Measurements from ENCODE around the gene HSP90B1. TPM values are rescaled to one million over a fixed set of nuclear protein-coding genes. Genes with fewer than 3 reads are reported as not detected.

HSP90B1 gene
- total and polyA plus RNA-seq, 2 of the 13 experiments (the other 11 are each of a cell fraction or from before 2014, with no cell fraction given): 800 to 954 TPM

DNA sequence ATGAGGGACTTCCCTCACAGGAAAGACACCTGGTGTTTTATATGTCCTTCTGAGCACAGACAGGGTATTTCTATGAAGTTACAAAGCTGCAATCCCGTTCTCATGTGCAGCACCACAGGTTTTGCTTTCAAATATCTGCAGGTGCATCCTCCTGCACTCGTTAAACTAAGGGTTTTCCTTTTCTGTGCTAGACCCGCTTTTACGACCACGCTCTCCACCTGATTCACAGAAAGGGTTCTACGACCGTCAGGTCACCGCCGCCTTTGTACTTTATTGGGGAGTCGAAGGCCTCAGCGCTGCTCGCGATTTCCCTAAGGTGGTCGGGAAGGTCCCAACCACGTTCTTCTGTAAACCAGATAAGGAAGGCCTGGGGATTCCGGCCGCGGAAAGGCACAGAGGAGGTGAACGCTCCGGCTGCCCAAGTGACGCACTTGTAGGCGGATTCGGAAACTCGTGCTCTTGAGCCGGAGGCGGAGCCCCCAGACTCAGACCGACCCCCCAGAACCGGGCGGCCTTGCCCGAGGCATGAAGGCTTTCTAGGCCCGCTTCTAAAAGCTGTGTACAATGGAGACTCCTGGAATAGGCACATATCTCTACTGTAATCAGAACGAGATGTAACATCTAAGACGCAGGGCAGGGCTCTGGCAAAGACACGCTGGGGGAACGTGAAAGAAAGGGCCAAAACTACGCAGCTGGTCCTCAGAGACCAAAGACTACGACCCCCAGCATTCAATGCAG, 995 bp upstream of the HSP90B1 start (continued):
- TF ChIP-seq ZNF609 (CRISPR knock-in tag; IDR thresholded peaks at IDR 0.05; ENCODE audit: borderline replicate concordance) (0 out of 2 replicates have a peak, but pooled peaks have one; percentile 41), GABPB1 (CRISPR knock-in tag; IDR thresholded peaks at IDR 0.05) (no peak; the same call in 1 of the 2 replicates), SIN3A (IDR thresholded peaks at IDR 0.05; ENCODE audit: borderline replicate concordance, low read depth, low read length) (0 out of 2 replicates have a peak, but pooled peaks have one; percentile 21), CENPT (CRISPR knock-in tag; IDR thresholded peaks at IDR 0.05; ENCODE audit: low read depth) (no peak), PCBP2 (optimal IDR thresholded peaks at IDR 0.05; ENCODE audit: low read depth, low read length, poor library complexity, severe bottlenecking) (no peak), ZNF441 (CRISPR knock-in tag; IDR thresholded peaks at IDR 0.05; ENCODE audit: borderline replicate concordance) (no peak; the same call in 1 of the 2 replicates), ZNF782 (CRISPR knock-in tag; IDR thresholded peaks at IDR 0.05; ENCODE audit: borderline replicate concordance) (peak; percentile 64; the same call in 1 of the 2 replicates), TOE1 (CRISPR knock-in tag; IDR thresholded peaks at IDR 0.05) (no peak), HNRNPH1 (optimal IDR thresholded peaks at IDR 0.05; ENCODE audit: low read depth, low read length) (no peak), RCOR2 (CRISPR knock-in tag; IDR thresholded peaks at IDR 0.05) (0 out of 2 replicates have a peak, but pooled peaks have one; percentile 5), RORA (CRISPR knock-in tag; IDR thresholded peaks at IDR 0.05) (no peak), AGO1 (IDR thresholded peaks at IDR 0.05; ENCODE audit: low read depth, low read length, poor library complexity, severe bottlenecking) (no peak), ZEB1 (IDR thresholded peaks at IDR 0.05; ENCODE audit: insufficient replicate concordance, low read depth) (peak; percentile 29), ZBTB42 (CRISPR knock-in tag; IDR thresholded peaks at IDR 0.05) (no peak), ETV5 (CRISPR knock-in tag; IDR thresholded peaks at IDR 0.05; ENCODE audit: borderline replicate concordance) (no peak), ZNF263 (CRISPR knock-in tag; IDR thresholded peaks at IDR 0.05) (peak; percentile 21; the same call in 1 of the 2 replicates), KMT2A (CRISPR knock-in tag; IDR thresholded peaks at IDR 0.05) (peak; percentile 66), MIXL1 (CRISPR knock-in tag; IDR thresholded peaks at IDR 0.05) (no peak), ZFP36 (IDR thresholded peaks at IDR 0.05; ENCODE audit: borderline replicate concordance, low read depth, low read length, partially characterized antibody) (no peak), ZNF678 (CRISPR knock-in tag; IDR thresholded peaks at IDR 0.05) (no peak), ZNF331 (CRISPR knock-in tag; IDR thresholded peaks at IDR 0.05) (no peak; the same call in none of the 2 replicates), CC2D1A (CRISPR knock-in tag; IDR thresholded peaks at IDR 0.05) (no peak), ZNF33A (CRISPR knock-in tag; IDR thresholded peaks at IDR 0.05; ENCODE audit: borderline replicate concordance) (no peak), CREB1 (IDR thresholded peaks at IDR 0.05) (no peak), CREB1 (CRISPR knock-in tag; IDR thresholded peaks at IDR 0.05) (peak; percentile 55)
- TF ChIP-seq, protein P1, sequence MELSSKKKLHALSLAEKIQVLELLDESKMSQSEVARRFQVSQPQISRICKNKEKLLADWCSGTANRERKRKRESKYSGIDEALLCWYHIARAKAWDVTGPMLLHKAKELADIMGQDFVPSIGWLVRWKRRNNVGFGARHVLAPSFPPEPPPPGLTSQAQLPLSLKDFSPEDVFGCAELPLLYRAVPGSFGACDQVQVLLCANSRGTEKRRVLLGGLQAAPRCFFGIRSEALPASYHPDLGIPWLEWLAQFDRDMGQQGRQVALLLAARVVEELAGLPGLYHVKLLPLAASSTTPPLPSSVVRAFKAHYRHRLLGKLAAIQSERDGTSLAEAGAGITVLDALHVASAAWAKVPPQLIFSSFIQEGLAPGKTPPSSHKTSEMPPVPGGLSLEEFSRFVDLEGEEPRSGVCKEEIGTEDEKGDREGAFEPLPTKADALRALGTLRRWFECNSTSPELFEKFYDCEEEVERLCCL (CRISPR knock-in tag; IDR thresholded peaks at IDR 0.05; ENCODE audit: borderline replicate concordance): no peak
